ENCODE results near the gene LGI4.

The LGI4 gene

GRCh38 chr19:35085947-35086346 lies 48.9 kb downstream of the LGI4 start:
- DNase-seq (ENCODE audit: low spot score): no peak

GRCh38 chr19:35084509-35084762 lies 50.4 kb downstream of the LGI4 start:
- DNase-seq (ENCODE audit: low spot score): no peak

GRCh38 chr19:35083691-35084508 lies 51.0 kb downstream of the LGI4 start:
- no peak for DNase-seq (ENCODE audit: low spot score)

GRCh38 chr19:35081201-35081600 lies 53.7 kb downstream of the LGI4 start:
- no peak for DNase-seq (ENCODE audit: low spot score)

DNA sequence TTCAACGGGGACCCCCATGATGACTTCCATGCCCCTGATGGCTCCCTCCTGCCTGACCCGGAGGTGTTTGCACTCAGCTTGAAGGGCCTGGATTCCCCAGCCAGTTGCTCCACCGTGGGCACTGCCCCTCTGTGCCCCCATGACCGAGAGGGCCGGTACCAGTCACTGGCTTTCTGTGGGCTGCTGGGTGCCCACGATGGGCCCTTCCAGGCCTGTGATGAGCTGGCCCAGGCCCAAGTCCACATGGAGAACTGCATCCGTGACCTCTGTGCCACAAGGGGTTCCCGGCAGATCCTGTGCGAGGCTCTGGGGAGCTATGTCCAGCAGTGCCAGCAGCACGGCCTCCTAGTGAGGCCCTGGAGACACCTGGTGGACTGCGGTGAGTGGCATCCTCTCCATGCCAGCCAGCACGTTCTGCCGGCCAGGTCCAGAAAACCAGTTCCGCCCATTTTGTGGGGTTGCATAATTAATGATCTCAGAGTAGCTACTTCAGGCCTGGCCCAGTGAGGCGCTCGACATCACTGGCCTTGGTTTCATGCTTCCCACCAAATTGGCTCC lies 54.2 kb downstream of the LGI4 start:
- DNase-seq (ENCODE audit: low spot score): no peak

DNA sequence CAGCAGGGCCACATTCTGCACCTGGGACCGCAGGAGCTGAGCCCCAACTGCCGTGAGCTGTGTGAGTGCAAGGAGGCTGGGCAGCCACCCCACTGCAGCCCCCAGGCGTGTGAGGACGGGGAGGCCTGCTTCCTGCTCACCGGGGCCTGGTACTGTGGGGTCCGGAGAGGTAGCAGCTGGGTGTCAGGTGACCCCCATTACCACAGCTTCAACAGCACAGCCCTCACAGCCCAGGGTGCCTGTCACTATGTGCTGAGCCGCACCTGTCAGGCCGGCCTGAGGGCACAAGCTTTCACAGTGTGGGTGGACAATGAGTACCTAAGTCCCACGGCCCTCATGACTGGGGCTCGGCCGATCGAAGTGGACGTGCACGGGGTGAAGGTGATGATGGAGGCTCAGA lies 55.0 kb downstream of the LGI4 start:
- DNase-seq (ENCODE audit: low spot score): no peak

DNA sequence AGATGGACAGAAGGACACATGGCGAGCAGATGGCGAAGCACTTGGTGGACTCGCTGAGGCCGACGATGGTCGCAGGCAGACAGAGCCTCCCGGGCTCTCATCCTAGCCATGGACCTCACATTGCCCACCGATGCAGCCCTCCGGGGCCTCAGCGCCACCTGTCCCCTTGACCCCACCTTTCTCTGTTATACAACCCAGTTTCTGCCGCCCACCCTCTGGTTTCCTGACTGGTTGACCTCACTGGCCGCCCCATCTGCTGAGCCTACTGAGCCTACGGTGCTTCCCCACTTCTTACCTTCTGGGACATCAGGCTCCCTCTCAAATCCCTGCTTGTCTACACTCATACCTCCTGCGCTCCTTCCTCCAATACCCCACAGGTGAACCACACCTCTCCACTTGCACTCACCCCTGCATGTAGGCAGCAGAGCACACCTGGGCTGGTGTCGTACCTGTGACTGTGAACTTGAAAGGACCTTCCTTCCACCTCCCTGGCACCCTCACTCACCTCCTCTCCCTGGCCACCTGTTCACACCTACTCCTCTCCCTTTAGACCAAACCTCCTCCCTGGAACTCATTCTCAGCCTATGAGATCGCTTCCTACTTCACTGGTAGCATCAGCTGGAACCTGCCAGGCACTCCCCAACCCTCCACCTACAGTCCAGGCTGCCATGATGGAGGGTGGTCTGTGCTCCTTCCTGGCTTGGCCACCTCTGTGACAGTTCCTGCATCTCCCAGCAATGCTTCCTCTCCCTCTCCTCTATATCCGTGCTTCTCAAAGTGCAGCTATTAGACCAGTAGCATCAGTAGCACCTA lies 57.2 kb downstream of the LGI4 start:
- DNase-seq (ENCODE audit: low spot score): no peak

DNA sequence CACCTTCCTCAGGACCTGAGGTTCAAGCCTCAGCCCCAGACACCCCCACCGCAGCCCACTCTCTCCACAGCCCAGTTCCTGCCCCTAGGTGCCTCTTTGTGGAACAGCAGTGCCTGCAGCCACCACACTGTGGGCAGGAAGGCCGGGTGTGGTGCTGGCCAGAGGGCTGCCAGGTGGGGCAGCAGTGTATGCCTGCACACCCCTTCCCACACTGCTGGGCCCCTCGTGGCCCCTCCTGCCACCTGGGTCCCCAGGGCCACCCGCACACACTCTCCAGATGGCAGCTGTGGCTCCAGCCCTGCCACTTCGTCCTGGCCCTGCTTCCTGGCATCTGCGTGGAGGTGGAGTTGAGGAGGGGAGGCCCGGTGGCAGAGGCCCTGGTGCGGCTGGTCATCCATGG lies 58.2 kb downstream of the LGI4 start:
- no peak for DNase-seq (ENCODE audit: low spot score)

- DNase-seq (ENCODE audit: low spot score): no peak
Measured at GRCh38 chr19:35076026-35076370, 58.9 kb downstream of the LGI4 start.

GRCh38 chr19:35075202-35076025 lies 59.4 kb downstream of the LGI4 start:
- no peak for DNase-seq (ENCODE audit: low spot score)
